Progenitor cell of endocrine pancreas (in vitro differentiated cells): Measurements from ENCODE around the gene SPOCD1. TPM values are rescaled to one million over a fixed set of nuclear protein-coding genes. Genes with fewer than 3 reads are reported as not detected.

Source experiments
- DNase-seq: peaks from one replicate; pipeline ENCODE4 v3.0.0; 2021; ENCODE audit warnings: low spot score; ENCODE audit not compliant: unreplicated experiment
- H3K27ac Mint-ChIP-seq: 2 replicates; pipeline ENCODE4 v1.8.0; 2021; ENCODE audit warnings: mild to moderate bottlenecking, moderate library complexity, mixed read lengths
- H3K27me3 Mint-ChIP-seq: 2 replicates; pipeline ENCODE4 v1.8.0; 2021; ENCODE audit warnings: mixed read lengths
- H3K36me3 Mint-ChIP-seq: 2 replicates; pipeline ENCODE4 v1.8.0; 2022; ENCODE audit warnings: mixed read lengths; ENCODE audit not compliant: insufficient read depth
- H3K4me1 Mint-ChIP-seq: 2 replicates; pipeline ENCODE4 v1.8.0; 2021; ENCODE audit warnings: low read depth, mixed read lengths
- H3K4me3 Mint-ChIP-seq: 2 replicates; pipeline ENCODE4 v1.8.0; 2021; ENCODE audit warnings: low read depth, mild to moderate bottlenecking, moderate library complexity, mixed read lengths
- H3K9me3 Mint-ChIP-seq: 2 replicates; pipeline ENCODE4 v1.8.0; 2021; ENCODE audit warnings: low read depth, mixed read lengths
- CTCF ChIP-seq: fragments of 200-600 bp; sonication (generic); IDR thresholded peaks from one replicate; pipeline ENCODE4 v1.5.0; 2021; ENCODE audit warnings: antibody characterized with exemption, mild to moderate bottlenecking; ENCODE audit not compliant: unreplicated experiment
- total RNA-seq: library from RNA; stranded (reverse); gene quantifications from 2 replicates; pipeline ENCODE4 v1.2.1, GENCODE V29; 2021

SPOCD1 gene
- total RNA-seq, 1 donor from 2014 or later: 0.36 TPM

- Mint-ChIP-seq H3K9me3 (no peaks in the 10 kb centered on the region), H3K27ac (no peak within 1 kb of the TSS), H3K27me3 (peaks cover 67% of the 10 kb centered on the region), H3K4me1 (peaks cover 6% of the 10 kb centered on the region), H3K36me3 (no peaks in the 10 kb centered on the region), H3K4me3 (peak within 1 kb of the TSS; percentile 75)
- no peak for TF ChIP-seq CTCF
- peak; percentile 28 for DNase-seq
Measured at GRCh38 chr1:31764312-31765040, 51.3 kb downstream of the SPOCD1 start, which contains the start of gene ADGRB2. Gene ADGRB2 (minus strand): TSS chr1:31764340. CDS start chr1:31757221, 7,119 bp downstream.

DNA sequence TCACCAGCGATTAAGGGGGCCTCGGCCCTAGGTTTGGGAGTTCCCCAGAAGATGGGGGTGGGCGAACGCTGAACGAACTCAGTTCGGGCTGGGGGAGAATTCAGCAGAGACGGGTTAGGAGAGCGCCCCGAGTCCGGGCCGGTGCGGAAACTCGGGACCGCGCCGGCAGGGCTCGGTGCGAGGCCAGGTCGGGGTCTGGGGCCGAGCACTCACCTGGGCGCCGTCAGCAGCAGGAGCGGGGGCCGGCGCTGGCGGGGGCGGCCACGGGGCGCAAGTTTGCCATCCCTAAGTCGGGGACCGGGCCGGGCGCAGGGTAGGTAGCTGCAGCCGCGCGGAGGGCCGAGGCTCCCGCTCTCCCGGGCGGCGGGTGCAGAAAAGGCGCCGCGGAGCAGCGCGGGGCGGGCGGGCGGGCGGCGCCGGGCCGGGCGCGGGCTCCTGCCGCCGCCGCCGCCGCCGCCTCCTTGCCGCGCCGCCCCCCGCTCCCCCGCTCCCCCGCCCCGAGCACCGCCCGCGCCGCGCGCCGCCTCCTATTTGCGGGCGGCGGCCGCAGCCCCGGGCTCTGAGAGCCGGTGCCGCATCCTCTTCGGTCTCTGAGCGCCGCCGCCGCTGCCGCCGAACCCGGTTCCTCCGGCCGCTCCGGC lies 52.0 kb downstream of the SPOCD1 start:
- H3K36me3 Mint-ChIP-seq: no peaks in the 10 kb centered on the region
- peaks cover 66% of the 10 kb centered on the region for H3K27me3 Mint-ChIP-seq
- H3K27ac Mint-ChIP-seq: no peak overlapping the region
- TF ChIP-seq CTCF: no peak
- peaks cover 6% of the 10 kb centered on the region for H3K4me1 Mint-ChIP-seq
- H3K9me3 Mint-ChIP-seq: no peaks in the 10 kb centered on the region
- no peak for DNase-seq
- H3K4me3 Mint-ChIP-seq: peak overlapping the region; percentile 68

GRCh38 chr1:31762726-31763670 lies 52.8 kb downstream of the SPOCD1 start:
- Mint-ChIP-seq H3K4me1 (peaks cover 6% of the 10 kb centered on the region), H3K9me3 (no peaks in the 10 kb centered on the region), H3K27ac (no peak overlapping the region), H3K4me3 (peak overlapping the region; percentile 68), H3K36me3 (no peaks in the 10 kb centered on the region), H3K27me3 (peaks cover 58% of the 10 kb centered on the region)
- TF ChIP-seq CTCF: peak; percentile 74
- DNase-seq: peak; percentile 69

- Mint-ChIP-seq H3K9me3 (no peaks in the 10 kb centered on the region), H3K36me3 (no peaks in the 10 kb centered on the region), H3K4me1 (peaks cover 6% of the 10 kb centered on the region), H3K27me3 (peaks cover 52% of the 10 kb centered on the region), H3K27ac (no peak overlapping the region), H3K4me3 (peak overlapping the region; percentile 31)
- TF ChIP-seq CTCF: no peak
- no peak for DNase-seq
Measured at GRCh38 chr1:31762323-31762722, 53.5 kb downstream of the SPOCD1 start.

DNA sequence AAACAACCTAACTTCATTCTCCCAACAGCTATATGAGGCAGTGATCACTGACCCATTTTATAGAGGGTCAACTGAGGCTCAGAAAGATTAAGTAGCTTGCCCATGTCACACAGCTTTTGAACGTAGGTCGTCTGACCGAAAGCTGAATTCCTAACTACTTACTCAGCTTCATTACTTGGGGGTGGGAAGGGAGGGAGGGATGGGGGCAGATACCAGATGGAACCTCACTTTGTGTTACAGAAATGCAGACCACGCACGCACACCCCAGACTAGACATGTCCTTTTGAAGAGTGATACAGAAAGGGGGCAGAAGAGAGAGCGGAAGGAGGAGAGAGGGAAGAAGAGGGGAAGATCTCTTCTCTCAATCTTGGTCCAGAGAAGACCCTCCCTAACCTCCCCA lies 53.9 kb downstream of the SPOCD1 start:
- no peak for TF ChIP-seq CTCF
- peaks cover 50% of the 10 kb centered on the region for H3K27me3 Mint-ChIP-seq
- peaks cover 6% of the 10 kb centered on the region for H3K4me1 Mint-ChIP-seq
- no peaks in the 10 kb centered on the region for H3K9me3 Mint-ChIP-seq
- peak overlapping the region; percentile 31 for H3K4me3 Mint-ChIP-seq
- no peak overlapping the region for H3K27ac Mint-ChIP-seq
- H3K36me3 Mint-ChIP-seq: no peaks in the 10 kb centered on the region
- DNase-seq: no peak
